ENCODE results near the gene HOXC5. TPM values are rescaled to one million over a fixed set of nuclear protein-coding genes. Genes with fewer than 3 reads are reported as not detected.

HOXC5 gene
- total RNA-seq, 1 donor from 2014 or later = not detected

GRCh38 chr12:54058128-54058768 is 25.4 kb downstream of the HOXC5 start:
- Mint-ChIP-seq H3K4me1 (peaks cover 19% of the 10 kb centered on the region), H3K36me3 (ENCODE audit: low read depth) (peaks cover 2% of the 10 kb centered on the region), H3K4me3 (no peak overlapping the region), H3K9me3 (no peaks in the 10 kb centered on the region), H3K27me3 (peaks cover 31% of the 10 kb centered on the region), H3K27ac (no peak overlapping the region)
- POLR2A ChIA-PET = interaction anchor here (0.6 kb wide), 1 partner anchor 81 kb away, joined by 4 read pairs; no protein-coding TSS in a partner anchor
- no peak for TF ChIP-seq CTCF (IDR thresholded peaks at IDR 0.05)
- no peak for DNase-seq
- intact Hi-C loops (cut with micrococcal nuclease) = no loop called here
- no peak for ATAC-seq (ENCODE audit: low read depth)
- CTCF ChIA-PET = no interaction called here

DNA sequence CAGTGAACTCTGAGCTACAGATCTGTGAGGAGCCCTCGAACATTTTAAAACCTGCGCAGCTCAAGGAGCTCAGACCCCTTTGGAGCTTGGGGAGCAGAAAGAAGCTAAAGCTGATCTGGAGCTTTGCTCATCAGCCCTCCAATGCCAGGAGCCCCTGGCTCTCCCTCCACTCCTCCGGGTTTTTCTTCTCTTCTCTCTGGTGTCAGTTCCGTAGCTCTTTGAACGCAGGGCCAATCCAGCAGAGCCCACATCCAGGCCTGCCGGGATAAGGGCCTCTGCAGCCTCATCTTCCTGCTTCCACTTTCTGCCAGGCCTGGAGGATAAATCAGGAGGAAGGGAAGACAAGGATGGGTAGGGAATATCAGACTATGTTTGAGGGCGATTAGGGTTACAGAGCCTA is 26.8 kb downstream of the HOXC5 start:
- TF ChIP-seq CTCF (IDR thresholded peaks at IDR 0.05) = no peak
- peaks cover 2% of the 10 kb centered on the region for H3K36me3 Mint-ChIP-seq (ENCODE audit: low read depth)
- no peak for ATAC-seq (ENCODE audit: low read depth)
- H3K9me3 Mint-ChIP-seq = no peaks in the 10 kb centered on the region
- no peak overlapping the region for H3K4me3 Mint-ChIP-seq
- POLR2A ChIA-PET = no interaction called here
- peaks cover 11% of the 10 kb centered on the region for H3K4me1 Mint-ChIP-seq
- intact Hi-C loops (cut with micrococcal nuclease) = no loop called here
- CTCF ChIA-PET = no interaction called here
- DNase-seq = no peak
- peaks cover 31% of the 10 kb centered on the region for H3K27me3 Mint-ChIP-seq
- H3K27ac Mint-ChIP-seq = no peak overlapping the region

- peaks cover 7% of the 10 kb centered on the region for H3K4me1 Mint-ChIP-seq
- H3K4me3 Mint-ChIP-seq = no peak overlapping the region
- intact Hi-C loops (cut with micrococcal nuclease) = no loop called here
- H3K36me3 Mint-ChIP-seq (ENCODE audit: low read depth) = peaks cover 2% of the 10 kb centered on the region
- ChIA-PET CTCF (no interaction called here), POLR2A (no interaction called here)
- no peaks in the 10 kb centered on the region for H3K9me3 Mint-ChIP-seq
- ATAC-seq (ENCODE audit: low read depth) (no peak), DNase-seq (no peak)
- no peak overlapping the region for H3K27ac Mint-ChIP-seq
- TF ChIP-seq CTCF (IDR thresholded peaks at IDR 0.05) = no peak
- H3K27me3 Mint-ChIP-seq = peaks cover 31% of the 10 kb centered on the region
These were observed 27.5 kb downstream of the HOXC5 start for GRCh38 chr12:54060174-54060974.

DNA sequence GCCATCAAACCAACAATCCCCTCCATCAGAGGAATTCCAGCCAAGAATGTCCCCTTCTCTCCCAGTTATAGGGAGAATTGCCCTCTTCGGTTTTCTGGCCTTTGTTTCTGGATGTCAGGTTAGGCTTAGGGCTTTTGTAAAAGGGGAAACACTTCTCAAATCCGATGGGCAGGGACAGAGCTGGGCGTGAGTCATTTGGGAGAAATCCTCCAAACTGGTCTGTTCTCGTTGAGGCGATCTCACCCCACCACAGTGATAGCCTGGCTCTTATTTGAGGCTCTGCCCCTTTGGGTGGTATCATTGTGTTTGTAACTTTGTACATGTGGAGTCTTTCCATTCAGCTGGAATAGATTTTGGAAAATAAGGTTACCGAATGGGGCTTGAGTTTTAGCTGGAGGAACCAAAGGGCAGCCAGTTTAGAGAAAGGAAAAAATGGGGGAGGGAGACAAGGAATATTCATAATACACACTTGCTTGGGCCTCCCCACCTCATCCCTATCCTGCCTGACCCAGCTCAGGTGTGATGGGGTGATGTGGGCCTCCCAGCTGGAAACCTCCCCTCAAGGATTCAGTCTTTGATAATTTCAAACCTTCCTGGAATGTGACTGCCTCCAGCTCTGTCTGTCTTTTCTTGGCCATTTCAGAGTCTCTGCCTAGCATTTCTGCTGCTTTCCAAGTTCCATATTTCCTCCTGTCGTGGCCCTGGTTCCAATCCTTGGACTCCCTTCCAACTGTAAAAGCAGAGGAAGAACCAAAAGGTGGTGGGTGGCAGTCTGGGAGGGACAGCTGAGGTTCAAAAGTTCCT is 28.3 kb downstream of the HOXC5 start:
- Mint-ChIP-seq H3K4me3 (no peak overlapping the region), H3K4me1 (peaks cover 1% of the 10 kb centered on the region), H3K9me3 (no peaks in the 10 kb centered on the region), H3K27me3 (peaks cover 35% of the 10 kb centered on the region), H3K27ac (no peak overlapping the region), H3K36me3 (ENCODE audit: low read depth) (peaks cover 2% of the 10 kb centered on the region)
- ChIA-PET POLR2A (no interaction called here), CTCF (no interaction called here)
- no peak for ATAC-seq (ENCODE audit: low read depth)
- DNase-seq = no peak
- intact Hi-C loops (cut with micrococcal nuclease) = no loop called here
- no peak for TF ChIP-seq CTCF (IDR thresholded peaks at IDR 0.05)

DNA sequence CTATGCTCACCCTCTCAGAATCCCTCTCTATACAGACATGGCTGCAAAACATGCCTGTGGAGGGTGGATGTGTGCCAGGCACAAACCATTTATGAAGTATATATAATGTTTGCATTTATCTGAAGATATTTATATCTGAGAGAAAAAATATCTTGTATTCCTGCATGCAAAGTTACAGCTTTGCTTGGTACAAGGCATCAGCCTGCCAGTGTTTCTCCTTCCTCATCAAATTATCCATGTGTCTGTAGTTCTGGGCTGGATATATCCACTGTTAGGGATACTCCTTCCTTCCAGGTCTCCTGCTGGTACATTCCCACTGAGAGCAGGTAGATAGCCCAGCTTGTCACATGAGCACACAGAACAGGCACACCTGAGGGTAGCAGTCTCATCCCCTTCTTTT is 32.8 kb downstream of the HOXC5 start:
- TF ChIP-seq CTCF (IDR thresholded peaks at IDR 0.05) = no peak
- H3K9me3 Mint-ChIP-seq = no peaks in the 10 kb centered on the region
- no peaks in the 10 kb centered on the region for H3K36me3 Mint-ChIP-seq (ENCODE audit: low read depth)
- intact Hi-C loops (cut with micrococcal nuclease) = no loop called here
- no peak overlapping the region for H3K27ac Mint-ChIP-seq
- CTCF ChIA-PET = no interaction called here
- DNase-seq (no peak), ATAC-seq (ENCODE audit: low read depth) (no peak)
- no peaks in the 10 kb centered on the region for H3K4me1 Mint-ChIP-seq
- POLR2A ChIA-PET = interaction anchor here (0.9 kb wide), 1 partner anchor 12 kb away, joined by 6 read pairs; the partner anchor contains the start of gene HOXC4
- H3K4me3 Mint-ChIP-seq = no peak overlapping the region
- H3K27me3 Mint-ChIP-seq = peaks cover 41% of the 10 kb centered on the region
